Ishikawa (cell line): ENCODE results near the gene HCN4.

Experiments
- CEBPB ChIP-seq: IDR thresholded peaks from 2 replicates; pipeline ENCODE4 v1.6.1; 2012
- CREB1 ChIP-seq: IDR thresholded peaks from 2 replicates; pipeline ENCODE4 v1.6.1; 2012; ENCODE audit warnings: low read depth
- EGR1 ChIP-seq: IDR thresholded peaks from 2 replicates; pipeline ENCODE4 v1.6.1; 2012
- EP300 ChIP-seq: IDR thresholded peaks from 2 replicates; pipeline ENCODE4 v1.6.1; 2012; ENCODE audit warnings: borderline replicate concordance
- FOXM1 ChIP-seq: IDR thresholded peaks from 2 replicates; pipeline ENCODE4 v1.6.1; 2012; ENCODE audit warnings: low read depth, borderline replicate concordance
- NFIC ChIP-seq: IDR thresholded peaks from 2 replicates; pipeline ENCODE4 v1.6.1; 2012
- RAD21 ChIP-seq: IDR thresholded peaks from 2 replicates; pipeline ENCODE4 v1.6.1; 2012; ENCODE audit warnings: low read depth
- TAF1 ChIP-seq: IDR thresholded peaks from 2 replicates; pipeline ENCODE4 v1.6.1; 2012; ENCODE audit warnings: low read depth, mild to moderate bottlenecking
- TCF12 ChIP-seq: IDR thresholded peaks from 2 replicates; pipeline ENCODE4 v1.6.1; 2012; ENCODE audit warnings: low read depth
- TEAD4 ChIP-seq: IDR thresholded peaks from 2 replicates; pipeline ENCODE4 v1.6.1; 2012
- YY1 ChIP-seq: IDR thresholded peaks from 2 replicates; pipeline ENCODE4 v1.6.1; 2012; ENCODE audit warnings: low read depth
- ZBTB7A ChIP-seq: IDR thresholded peaks from 2 replicates; pipeline ENCODE4 v1.6.1; 2012; ENCODE audit warnings: low read depth
- TF ChIP-seq, protein P1 (sequence below): IDR thresholded peaks from 2 replicates; pipeline ENCODE4 v1.6.1; 2012
- TF ChIP-seq, protein P2 (sequence below): IDR thresholded peaks from 2 replicates; pipeline ENCODE4 v1.6.1; 2012
- TF ChIP-seq, protein P3 (sequence below): IDR thresholded peaks from 2 replicates; pipeline ENCODE4 v1.6.1; 2012; ENCODE audit warnings: low read depth, mild to moderate bottlenecking

Gene HCN4

DNA sequence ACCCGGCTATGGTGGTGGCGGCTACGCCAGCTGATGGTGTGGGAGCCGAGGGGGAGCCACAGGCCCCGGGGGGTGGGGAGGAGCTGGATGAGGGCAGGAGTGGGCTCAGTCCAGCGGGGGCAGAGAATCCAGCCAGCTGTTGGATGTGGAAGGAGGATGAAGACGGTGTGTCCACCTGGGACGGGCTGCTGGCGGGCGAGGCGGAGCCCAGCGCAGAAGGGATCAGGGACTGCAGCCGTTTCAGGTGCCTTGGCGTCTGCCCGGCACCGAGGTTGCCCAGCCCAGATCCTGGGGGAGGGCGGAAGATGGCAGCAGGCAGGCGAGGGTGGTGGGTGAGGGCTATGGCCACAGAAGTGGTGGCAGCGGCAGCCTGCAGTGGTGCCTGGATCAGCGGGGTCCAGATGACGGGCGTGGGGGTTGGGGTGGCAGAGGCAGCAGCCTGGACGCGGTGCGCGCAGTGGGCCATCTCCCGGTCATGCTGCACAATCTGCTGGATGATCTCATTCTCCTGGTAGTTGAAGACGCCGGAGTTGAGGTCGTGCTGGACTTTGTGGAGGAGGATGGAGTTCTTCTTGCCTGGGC lies 45.3 kb downstream of the HCN4 start:
- TF ChIP-seq, protein P1, sequence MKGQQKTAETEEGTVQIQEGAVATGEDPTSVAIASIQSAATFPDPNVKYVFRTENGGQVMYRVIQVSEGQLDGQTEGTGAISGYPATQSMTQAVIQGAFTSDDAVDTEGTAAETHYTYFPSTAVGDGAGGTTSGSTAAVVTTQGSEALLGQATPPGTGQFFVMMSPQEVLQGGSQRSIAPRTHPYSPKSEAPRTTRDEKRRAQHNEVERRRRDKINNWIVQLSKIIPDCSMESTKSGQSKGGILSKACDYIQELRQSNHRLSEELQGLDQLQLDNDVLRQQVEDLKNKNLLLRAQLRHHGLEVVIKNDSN, result no peak
- no peak for TF ChIP-seq ZBTB7A
- TF ChIP-seq EGR1, result no peak
- TF ChIP-seq YY1, result no peak
- TF ChIP-seq RAD21, result no peak
- TF ChIP-seq TEAD4, result no peak
- TF ChIP-seq TCF12, result no peak
- no peak for TF ChIP-seq CREB1
- no peak for TF ChIP-seq EP300
- no peak for TF ChIP-seq TAF1
- TF ChIP-seq, protein P2, sequence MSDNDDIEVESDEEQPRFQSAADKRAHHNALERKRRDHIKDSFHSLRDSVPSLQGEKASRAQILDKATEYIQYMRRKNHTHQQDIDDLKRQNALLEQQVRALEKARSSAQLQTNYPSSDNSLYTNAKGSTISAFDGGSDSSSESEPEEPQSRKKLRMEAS, result no peak
- TF ChIP-seq CEBPB, result no peak
- no peak for TF ChIP-seq FOXM1
- no peak for TF ChIP-seq NFIC
- TF ChIP-seq, protein P3, sequence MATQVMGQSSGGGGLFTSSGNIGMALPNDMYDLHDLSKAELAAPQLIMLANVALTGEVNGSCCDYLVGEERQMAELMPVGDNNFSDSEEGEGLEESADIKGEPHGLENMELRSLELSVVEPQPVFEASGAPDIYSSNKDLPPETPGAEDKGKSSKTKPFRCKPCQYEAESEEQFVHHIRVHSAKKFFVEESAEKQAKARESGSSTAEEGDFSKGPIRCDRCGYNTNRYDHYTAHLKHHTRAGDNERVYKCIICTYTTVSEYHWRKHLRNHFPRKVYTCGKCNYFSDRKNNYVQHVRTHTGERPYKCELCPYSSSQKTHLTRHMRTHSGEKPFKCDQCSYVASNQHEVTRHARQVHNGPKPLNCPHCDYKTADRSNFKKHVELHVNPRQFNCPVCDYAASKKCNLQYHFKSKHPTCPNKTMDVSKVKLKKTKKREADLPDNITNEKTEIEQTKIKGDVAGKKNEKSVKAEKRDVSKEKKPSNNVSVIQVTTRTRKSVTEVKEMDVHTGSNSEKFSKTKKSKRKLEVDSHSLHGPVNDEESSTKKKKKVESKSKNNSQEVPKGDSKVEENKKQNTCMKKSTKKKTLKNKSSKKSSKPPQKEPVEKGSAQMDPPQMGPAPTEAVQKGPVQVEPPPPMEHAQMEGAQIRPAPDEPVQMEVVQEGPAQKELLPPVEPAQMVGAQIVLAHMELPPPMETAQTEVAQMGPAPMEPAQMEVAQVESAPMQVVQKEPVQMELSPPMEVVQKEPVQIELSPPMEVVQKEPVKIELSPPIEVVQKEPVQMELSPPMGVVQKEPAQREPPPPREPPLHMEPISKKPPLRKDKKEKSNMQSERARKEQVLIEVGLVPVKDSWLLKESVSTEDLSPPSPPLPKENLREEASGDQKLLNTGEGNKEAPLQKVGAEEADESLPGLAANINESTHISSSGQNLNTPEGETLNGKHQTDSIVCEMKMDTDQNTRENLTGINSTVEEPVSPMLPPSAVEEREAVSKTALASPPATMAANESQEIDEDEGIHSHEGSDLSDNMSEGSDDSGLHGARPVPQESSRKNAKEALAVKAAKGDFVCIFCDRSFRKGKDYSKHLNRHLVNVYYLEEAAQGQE, result no peak

DNA sequence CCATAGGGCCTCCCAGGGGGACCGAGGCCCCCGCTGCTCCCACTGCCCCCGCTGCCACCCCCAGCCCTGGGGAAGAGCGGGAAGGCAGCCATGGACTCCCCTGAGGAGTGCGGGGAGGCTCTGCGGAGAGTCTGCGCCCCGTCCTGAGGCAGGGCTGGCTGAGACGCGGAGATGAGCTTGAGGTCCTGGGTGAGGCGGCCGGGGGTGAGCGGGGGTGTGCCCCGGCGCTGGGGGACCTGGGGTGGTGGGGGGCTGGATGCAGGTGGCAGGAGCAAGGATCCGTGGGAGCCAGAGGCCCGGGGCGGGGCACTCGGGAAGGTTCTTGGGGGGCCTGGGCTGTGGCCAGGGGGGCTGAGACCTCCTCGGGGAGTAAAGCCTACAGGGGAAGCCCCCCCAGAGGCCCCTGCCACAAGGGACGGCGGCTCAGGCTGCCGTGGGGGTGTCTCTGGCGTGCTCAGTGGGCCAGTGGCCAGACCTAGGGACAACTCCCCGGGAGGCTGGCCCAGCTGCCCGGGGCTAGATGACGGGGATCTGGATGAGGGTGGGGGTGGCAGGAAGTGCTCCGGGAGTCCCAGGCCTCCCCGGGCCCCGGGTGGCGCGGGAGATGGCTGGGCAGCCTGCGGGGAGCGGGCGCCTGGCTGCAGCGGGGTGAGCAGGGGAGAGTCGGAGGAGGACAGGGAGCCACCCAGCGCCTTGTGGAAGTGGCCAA lies 45.9 kb downstream of the HCN4 start:
- TF ChIP-seq, protein P3, result no peak
- TF ChIP-seq RAD21, result no peak
- no peak for TF ChIP-seq NFIC
- TF ChIP-seq TEAD4, result no peak
- no peak for TF ChIP-seq ZBTB7A
- no peak for TF ChIP-seq YY1
- TF ChIP-seq EP300, result no peak

DNA sequence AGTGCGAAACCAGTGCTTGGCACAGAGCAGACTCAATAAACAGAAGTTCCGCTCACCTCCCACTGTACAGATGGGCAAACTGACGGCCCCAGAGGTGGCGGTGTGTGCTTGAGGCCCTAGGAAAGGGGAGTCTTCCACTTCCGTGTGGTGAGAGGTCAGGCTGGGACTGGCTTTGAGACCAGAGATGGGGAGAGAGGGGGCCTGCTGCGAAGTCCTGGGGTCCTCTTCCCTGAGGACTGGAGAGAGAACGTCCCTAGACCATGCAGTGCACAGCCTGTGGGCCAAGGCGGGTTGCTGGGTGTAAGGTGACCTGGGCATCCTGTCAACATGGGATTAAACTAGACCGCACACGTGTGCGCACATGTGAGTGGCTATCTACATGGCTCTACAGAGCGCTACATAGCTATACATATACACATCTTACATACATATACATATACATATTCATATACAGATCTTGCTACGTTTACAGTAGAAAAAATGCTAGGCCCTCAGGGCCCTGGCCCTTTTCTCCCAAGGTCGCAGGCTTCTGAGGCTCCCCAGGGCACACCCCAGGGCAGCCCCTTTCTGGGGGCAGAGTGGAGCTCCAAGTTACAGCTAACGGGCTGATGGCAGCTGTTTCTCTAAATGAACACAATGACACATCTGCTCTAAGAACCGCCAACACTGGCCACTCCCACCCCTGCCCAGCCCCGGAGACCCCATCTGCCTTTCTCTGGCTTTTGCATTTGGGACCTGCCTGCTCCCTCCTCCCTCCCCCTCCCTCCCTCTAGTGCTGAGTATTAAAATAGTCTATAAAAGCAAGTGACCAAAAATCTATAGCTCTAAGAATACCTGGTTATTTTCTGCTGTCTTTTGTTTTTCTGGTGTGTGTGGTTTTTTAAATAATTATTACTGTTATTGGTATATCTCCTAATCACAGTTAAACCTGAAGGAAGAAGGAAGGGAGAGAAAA lies 47.0 kb downstream of the HCN4 start:
- no peak for TF ChIP-seq NFIC
- TF ChIP-seq EGR1, result no peak
- TF ChIP-seq TEAD4, result no peak
- TF ChIP-seq YY1, result no peak
- TF ChIP-seq EP300, result no peak
- TF ChIP-seq RAD21, result no peak
- TF ChIP-seq, protein P2, result no peak
- no peak for TF ChIP-seq TAF1
- no peak for TF ChIP-seq ZBTB7A
- TF ChIP-seq, protein P1, result no peak
- TF ChIP-seq, protein P3, result no peak
- TF ChIP-seq FOXM1, result no peak
- TF ChIP-seq CREB1, result no peak
- no peak for TF ChIP-seq CEBPB
- no peak for TF ChIP-seq TCF12
